ENCODE measurements around the gene DHRS2.
"Not testable (repeated sequence)": the region's sequence is repeated elsewhere in the genome, so short reads cannot be mapped to it uniquely, and the experiment has no call there.

The DHRS2 gene

DNA sequence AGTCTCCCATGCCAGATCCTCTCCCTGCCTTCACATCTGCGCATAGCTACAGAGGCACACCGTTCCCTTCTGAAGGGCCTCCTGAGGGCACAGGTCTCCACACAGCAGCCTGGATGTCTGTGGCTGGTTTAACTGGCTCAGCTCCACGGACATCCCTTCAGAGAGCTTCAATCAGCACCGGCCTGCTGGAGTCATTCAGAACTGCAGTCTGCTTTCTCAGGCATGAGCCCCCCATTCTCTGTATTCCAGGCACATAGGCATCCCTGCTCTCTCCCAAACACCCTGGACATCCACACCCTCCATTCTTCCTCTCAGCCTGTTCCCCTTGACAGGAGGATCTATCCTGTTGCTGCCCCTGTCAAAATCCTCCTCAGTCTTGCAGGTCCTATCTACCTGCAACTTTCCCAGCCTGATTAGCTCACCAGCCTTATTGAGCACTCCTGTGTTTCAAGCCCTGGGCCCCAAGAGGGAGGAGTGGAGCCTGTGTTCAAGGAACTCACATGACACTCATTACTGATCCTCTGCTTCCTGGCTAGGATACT is 2.9 kb upstream of the DHRS2 start:
- peaks cover 24% of the 10 kb centered on the region for H3K27me3 Mint-ChIP-seq (ENCODE audit: low read depth, poor library complexity)
- H3K27ac Mint-ChIP-seq, result peak overlapping the region; percentile 41
- no peaks in the 10 kb centered on the region for H3K36me3 Mint-ChIP-seq (ENCODE audit: low read depth)
- H3K9me3 Mint-ChIP-seq, result peaks cover 22% of the 10 kb centered on the region
- no peak for DNase-seq
- no peak overlapping the region for H3K4me3 Mint-ChIP-seq
- TF ChIP-seq, protein P1, sequence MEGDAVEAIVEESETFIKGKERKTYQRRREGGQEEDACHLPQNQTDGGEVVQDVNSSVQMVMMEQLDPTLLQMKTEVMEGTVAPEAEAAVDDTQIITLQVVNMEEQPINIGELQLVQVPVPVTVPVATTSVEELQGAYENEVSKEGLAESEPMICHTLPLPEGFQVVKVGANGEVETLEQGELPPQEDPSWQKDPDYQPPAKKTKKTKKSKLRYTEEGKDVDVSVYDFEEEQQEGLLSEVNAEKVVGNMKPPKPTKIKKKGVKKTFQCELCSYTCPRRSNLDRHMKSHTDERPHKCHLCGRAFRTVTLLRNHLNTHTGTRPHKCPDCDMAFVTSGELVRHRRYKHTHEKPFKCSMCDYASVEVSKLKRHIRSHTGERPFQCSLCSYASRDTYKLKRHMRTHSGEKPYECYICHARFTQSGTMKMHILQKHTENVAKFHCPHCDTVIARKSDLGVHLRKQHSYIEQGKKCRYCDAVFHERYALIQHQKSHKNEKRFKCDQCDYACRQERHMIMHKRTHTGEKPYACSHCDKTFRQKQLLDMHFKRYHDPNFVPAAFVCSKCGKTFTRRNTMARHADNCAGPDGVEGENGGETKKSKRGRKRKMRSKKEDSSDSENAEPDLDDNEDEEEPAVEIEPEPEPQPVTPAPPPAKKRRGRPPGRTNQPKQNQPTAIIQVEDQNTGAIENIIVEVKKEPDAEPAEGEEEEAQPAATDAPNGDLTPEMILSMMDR (IDR thresholded peaks at IDR 0.05), result no peak
- H3K4me1 Mint-ChIP-seq, result peaks cover 28% of the 10 kb centered on the region

DNA sequence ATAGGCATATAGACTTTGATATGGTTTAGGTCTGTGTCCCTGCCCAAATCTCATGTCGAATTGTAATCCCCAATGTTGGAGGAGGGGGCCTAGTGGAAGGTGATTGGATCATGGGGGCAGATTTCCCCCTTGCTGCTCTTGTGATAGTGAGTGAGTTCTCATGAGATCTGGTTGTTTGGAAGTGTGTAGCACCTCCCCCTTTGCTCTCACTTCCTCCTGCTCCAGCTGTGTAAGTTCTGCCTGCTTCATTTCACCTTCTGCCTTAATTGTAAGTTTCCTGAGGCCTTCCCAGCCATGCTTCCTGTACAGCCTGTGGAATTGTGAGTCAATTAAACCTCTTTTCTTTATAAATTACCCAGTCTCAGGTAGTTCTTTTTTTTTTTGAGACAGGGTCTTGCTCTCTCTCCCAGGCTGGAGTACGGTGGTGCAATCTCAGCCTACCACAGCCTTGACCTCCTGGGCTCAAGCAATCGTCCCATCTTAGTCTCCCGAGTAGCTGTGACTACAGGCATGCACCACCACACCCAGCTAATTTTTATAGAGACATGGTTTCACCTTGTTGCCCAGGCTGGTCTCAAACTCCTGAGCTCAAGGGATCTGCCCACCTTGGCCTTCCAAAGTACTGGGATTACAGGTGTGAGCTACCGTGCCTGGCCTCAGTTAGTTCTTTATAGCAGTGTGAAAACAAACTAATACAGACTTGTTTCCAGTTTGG is 1.3 kb upstream of the DHRS2 start:
- peaks cover 24% of the 10 kb centered on the region for H3K27me3 Mint-ChIP-seq (ENCODE audit: low read depth, poor library complexity)
- H3K4me1 Mint-ChIP-seq, result peaks cover 35% of the 10 kb centered on the region
- not testable (repeated sequence) for DNase-seq; H3K27ac Mint-ChIP-seq; H3K4me3 Mint-ChIP-seq; H3K36me3 Mint-ChIP-seq (ENCODE audit: low read depth)
- H3K9me3 Mint-ChIP-seq, result peaks cover 22% of the 10 kb centered on the region

DNA sequence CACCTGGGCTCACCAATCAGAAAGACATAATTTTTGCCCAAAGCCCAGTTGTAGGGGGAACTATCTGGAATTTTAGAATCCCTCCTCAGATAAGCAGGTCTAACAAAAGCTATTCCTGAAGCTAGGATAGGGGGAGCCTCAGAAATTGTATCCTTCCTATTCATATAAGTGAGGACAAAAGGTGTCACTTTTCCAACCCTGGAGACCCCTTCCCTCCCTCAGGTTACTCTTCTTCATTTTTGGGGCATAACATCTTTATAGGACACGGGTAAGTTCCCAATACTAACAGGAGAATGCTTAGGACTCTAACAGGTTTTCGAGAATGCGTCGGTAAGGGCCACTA is 1.1 kb downstream of the DHRS2 start:
- Mint-ChIP-seq H3K27me3 (ENCODE audit: low read depth, poor library complexity) (peaks cover 18% of the 10 kb centered on the region), H3K4me1 (peaks cover 15% of the 10 kb centered on the region), H3K9me3 (peaks cover 22% of the 10 kb centered on the region)
- H3K36me3 Mint-ChIP-seq (ENCODE audit: low read depth); DNase-seq; H3K27ac Mint-ChIP-seq; H3K4me3 Mint-ChIP-seq: not testable (repeated sequence)

DNA sequence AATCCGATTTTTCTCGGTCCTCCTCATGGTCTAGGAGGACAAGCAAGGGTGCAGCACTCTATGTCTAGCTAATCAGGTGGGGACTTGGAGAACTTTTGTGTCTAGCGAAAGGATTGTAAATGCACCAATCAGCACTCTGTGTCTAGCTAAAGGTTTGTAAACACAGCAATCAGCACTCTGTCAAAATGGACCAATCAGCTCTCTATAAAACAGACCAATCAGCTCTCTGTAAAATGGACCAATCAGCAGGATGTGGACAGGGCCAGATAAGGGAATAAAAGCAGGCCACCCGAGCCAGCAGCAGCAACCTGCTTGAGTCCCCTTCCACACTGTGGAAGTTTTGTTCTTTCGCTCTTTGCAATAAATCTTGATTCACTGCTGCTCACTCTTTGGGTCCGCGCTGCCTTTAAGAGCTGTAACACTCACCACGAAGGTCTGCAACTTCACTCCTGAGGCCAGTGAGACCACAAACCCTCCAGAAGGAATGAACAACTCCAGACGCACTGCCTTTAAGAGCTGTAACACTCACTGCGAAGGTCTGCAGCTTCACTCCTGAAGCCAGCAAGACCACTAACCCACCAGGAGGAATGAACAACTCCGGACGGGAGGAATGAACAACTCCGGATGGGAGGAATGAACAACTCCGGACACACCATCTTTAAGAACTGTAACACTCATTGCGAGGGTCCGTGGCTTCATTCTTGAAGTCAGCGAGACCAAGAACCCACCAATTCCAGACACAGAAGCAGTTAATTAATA is 1.7 kb downstream of the DHRS2 start:
- H3K36me3 Mint-ChIP-seq (ENCODE audit: low read depth), result not testable (repeated sequence)
- H3K4me1 Mint-ChIP-seq, result peaks cover 13% of the 10 kb centered on the region

DNA sequence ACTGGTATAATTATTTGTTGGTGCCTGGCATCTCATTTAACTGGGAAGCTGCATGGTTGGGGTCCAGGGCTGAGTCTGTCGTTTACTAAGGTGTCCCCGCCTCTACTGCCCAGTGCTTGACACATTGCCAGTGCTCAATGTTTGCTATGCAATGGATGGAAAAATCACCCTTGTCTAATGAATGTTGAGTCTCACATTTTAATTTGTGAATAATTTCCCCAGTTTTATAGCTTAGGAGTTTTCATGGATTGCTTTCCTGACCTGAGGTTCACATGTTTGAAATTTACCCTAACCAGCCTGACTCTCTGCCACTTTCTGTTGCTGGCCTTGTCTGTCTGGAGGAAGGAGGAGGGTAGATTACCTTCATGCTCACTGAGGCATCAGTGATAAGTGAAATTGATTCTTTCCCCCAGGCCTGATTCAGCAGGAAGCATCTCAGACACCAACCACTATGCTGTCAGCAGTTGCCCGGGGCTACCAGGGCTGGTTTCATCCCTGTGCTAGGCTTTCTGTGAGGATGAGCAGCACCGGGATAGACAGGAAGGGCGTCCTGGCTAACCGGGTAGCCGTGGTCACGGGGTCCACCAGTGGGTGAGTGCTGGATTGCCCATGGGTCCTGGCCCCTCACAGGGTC is 2.4 kb downstream of the DHRS2 start:
- H3K4me1 Mint-ChIP-seq, result peaks cover 8% of the 10 kb centered on the region
- H3K9me3 Mint-ChIP-seq, result peaks cover 22% of the 10 kb centered on the region
- H3K4me3 Mint-ChIP-seq, result no peak overlapping the region
- peaks cover 21% of the 10 kb centered on the region for H3K27me3 Mint-ChIP-seq (ENCODE audit: low read depth, poor library complexity)
- no peak overlapping the region for H3K27ac Mint-ChIP-seq
- TF ChIP-seq, protein P1 (IDR thresholded peaks at IDR 0.05), result no peak
- H3K36me3 Mint-ChIP-seq (ENCODE audit: low read depth), result no peaks in the 10 kb centered on the region
- no peak for DNase-seq

More for the DNA sequence above, 1.7 kb downstream of the DHRS2 start:
- H3K4me3 Mint-ChIP-seq, H3K27ac Mint-ChIP-seq, DNase-seq: not testable (repeated sequence)
- peaks cover 23% of the 10 kb centered on the region for H3K27me3 Mint-ChIP-seq (ENCODE audit: low read depth, poor library complexity)
- peaks cover 22% of the 10 kb centered on the region for H3K9me3 Mint-ChIP-seq

DNA sequence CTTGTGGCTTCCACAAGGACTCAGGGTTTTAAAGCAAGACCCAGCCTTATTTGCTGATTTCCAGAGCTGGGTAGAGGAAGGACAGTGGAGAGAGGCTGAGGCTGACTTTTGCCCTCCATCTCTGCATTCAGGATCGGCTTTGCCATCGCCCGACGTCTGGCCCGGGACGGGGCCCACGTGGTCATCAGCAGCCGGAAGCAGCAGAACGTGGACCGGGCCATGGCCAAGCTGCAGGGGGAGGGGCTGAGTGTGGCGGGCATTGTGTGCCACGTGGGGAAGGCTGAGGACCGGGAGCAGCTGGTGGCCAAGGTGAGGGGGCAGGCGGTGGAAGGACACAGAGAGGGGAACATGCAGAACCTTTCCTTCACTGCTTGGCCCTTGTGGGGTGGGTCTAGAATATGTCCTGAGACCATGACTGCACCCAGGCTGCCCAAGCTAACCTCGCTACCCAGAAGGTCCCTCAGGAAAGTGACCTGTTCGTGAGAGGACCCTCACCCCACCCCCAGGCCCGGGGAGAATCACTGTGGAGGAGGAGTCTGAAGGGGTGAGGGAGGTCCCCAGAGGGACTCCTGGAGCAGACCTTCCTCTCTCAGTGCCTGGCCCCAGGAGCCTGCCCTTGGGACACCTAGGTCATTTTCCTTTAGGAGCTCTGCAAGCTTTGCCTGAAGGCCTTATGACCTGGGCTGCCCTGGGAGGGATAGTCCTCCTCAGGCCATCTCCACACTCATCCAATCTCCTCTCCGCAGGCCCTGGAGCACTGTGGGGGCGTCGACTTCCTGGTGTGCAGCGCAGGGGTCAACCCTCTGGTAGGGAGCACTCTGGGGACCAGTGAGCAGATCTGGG is 3.1 kb downstream of the DHRS2 start:
- Mint-ChIP-seq H3K4me3 (no peak overlapping the region), H3K4me1 (peaks cover 7% of the 10 kb centered on the region), H3K36me3 (ENCODE audit: low read depth) (no peaks in the 10 kb centered on the region), H3K27ac (no peak overlapping the region), H3K9me3 (peaks cover 22% of the 10 kb centered on the region), H3K27me3 (ENCODE audit: low read depth, poor library complexity) (peaks cover 25% of the 10 kb centered on the region)
- TF ChIP-seq, protein P1 (IDR thresholded peaks at IDR 0.05), result no peak
- no peak for DNase-seq

All from nephron progenitor cell (in vitro differentiated cells).